Gastroesophageal sphincter (tissue), 4 donors: ENCODE measurements around the gene AK5. TPM values are rescaled to one million over a fixed set of nuclear protein-coding genes. Genes with fewer than 3 reads are reported as not detected.

ENCODE experiments used
- ATAC-seq: fragments of 150-250 bp; one replicate; pipeline ENCODE4 v1.9.1; 2016; ENCODE audit warnings: mild to moderate bottlenecking, moderate library complexity
- H3K27ac ChIP-seq, 4 donors: fragments of 200-600 bp; sonication (generic) in 3 of 4; 1 replicate in 3 of 4; 2 replicates in 1 of 4; pipeline ENCODE4 v1.5.1; 2016 to 2019
- H3K27me3 ChIP-seq: fragments of 200-600 bp; sonication (generic); one replicate; pipeline ENCODE4 v1.5.1; 2019
- H3K36me3 ChIP-seq, 2 donors: fragments of 200-600 bp; sonication (generic); one replicate each; pipeline ENCODE4 v1.5.1; 2019; ENCODE audit warnings: control low read depth in 1 of 2
- H3K4me1 ChIP-seq, 3 donors: fragments of 200-600 bp; sonication (generic); 1 replicate in 2 of 3; 2 replicates in 1 of 3; pipeline ENCODE4 v1.5.1; 2016 to 2019; ENCODE audit warnings: control low read depth in 2 of 3
- H3K4me3 ChIP-seq, 2 donors: fragments of 200-600 bp; sonication (generic); one replicate each; pipeline ENCODE4 v1.5.1; 2019; ENCODE audit warnings: mild to moderate bottlenecking in 1 of 2, moderate library complexity in 1 of 2
- H3K9me3 ChIP-seq, 3 donors: fragments of 200-600 bp; sonication (generic); one replicate each; pipeline ENCODE4 v1.5.1; 2017 to 2019; ENCODE audit warnings: control low read depth in 2 of 3
- CTCF ChIP-seq, 4 experiments: fragments of 200-600 bp in 2 of 4; fragments of 450-650 bp in 2 of 4; sonication (generic) in 1 of 4; IDR thresholded peaks; one replicate each; pipeline ENCODE4 v1.5.1; 2017 to 2019; ENCODE audit warnings: antibody characterized with exemption in 4 of 4, mild to moderate bottlenecking in 2 of 4, moderate library complexity in 2 of 4
- EP300 ChIP-seq: sonication (generic); formaldehyde crosslinking; IDR thresholded peaks from one replicate; pipeline ENCODE4 v1.6.1; 2017; ENCODE audit warnings: antibody characterized with exemption, mild to moderate bottlenecking
- POLR2A ChIP-seq, 2 donors: fragments of 450-650 bp; IDR thresholded peaks; one replicate each; pipeline ENCODE4 v1.6.1; 2017; ENCODE audit warnings: antibody characterized with exemption in 2 of 2, mild to moderate bottlenecking in 2 of 2, moderate library complexity in 1 of 2
- POLR2AphosphoS5 ChIP-seq: sonication (generic); formaldehyde crosslinking; IDR thresholded peaks from one replicate; pipeline ENCODE4 v1.6.1; 2017; ENCODE audit warnings: antibody characterized with exemption
- WGBS, 2 donors: methylation state at CpG; one replicate each; pipeline ENCODE4 v1.1.5; 2018; ENCODE audit warnings: low coverage in 1 of 2; 5-methylcytosine and 5-hydroxymethylcytosine counted together
- total RNA-seq, 4 donors: library from RNA; depleted of rRNA; stranded (reverse); fragments of >200 nt; gene quantifications; one replicate each; pipeline ENCODE4 v1.1.0, GENCODE V29; 2016

AK5 gene
- total RNA-seq, 4 donors from 2014 or later = 0.67 to 5.3 (median 2.7) TPM

GRCh38 chr1:77532641-77533040, 250.8 kb downstream of the AK5 start:
- 74% methylated on average over 3 of the region's 4 CpGs; no CpG with 5 or more reads in 1 of the 2 donors for WGBS, 2 donors
- no peak for ATAC-seq
- H3K4me1 ChIP-seq = no peaks in the 10 kb centered on the region
- H3K27ac ChIP-seq = no peak overlapping the region
- TF ChIP-seq POLR2A (IDR thresholded peaks at IDR 0.05) (no peak), POLR2AphosphoS5 (no peak), EP300 (no peak), CTCF (IDR thresholded peaks at IDR 0.05) (no peak)
- H3K36me3 ChIP-seq = no peaks in the 10 kb centered on the region
- H3K27me3 ChIP-seq = no peaks in the 10 kb centered on the region
- no peaks in the 10 kb centered on the region for H3K9me3 ChIP-seq
- no peak overlapping the region for H3K4me3 ChIP-seq

- 10 to 25% methylated on average over 5 to 11 of the region's 11 CpGs for WGBS, 2 donors
- Histone ChIP-seq H3K4me1 (no peaks in the 10 kb centered on the region), H3K4me3 (no peak overlapping the region), H3K27ac (no peak overlapping the region), H3K9me3 (no peaks in the 10 kb centered on the region), H3K27me3 (no peaks in the 10 kb centered on the region), H3K36me3 (no peaks in the 10 kb centered on the region)
- TF ChIP-seq EP300 = no peak
- TF ChIP-seq CTCF (IDR thresholded peaks at IDR 0.05) = peak; percentile 70 to 84 (median 74)
- TF ChIP-seq POLR2AphosphoS5 = no peak
- no peak for ATAC-seq
These were observed 252.0 kb downstream of the AK5 start for GRCh38 chr1:77533660-77534305.

GRCh38 chr1:77534456-77534855, 252.6 kb downstream of the AK5 start:
- no peak for ATAC-seq
- Histone ChIP-seq H3K9me3 (no peaks in the 10 kb centered on the region), H3K4me1 (no peaks in the 10 kb centered on the region), H3K27me3 (no peaks in the 10 kb centered on the region), H3K36me3 (no peaks in the 10 kb centered on the region), H3K4me3 (no peak overlapping the region), H3K27ac (no peak overlapping the region)
- WGBS, 2 donors = 81 to 83% methylated on average over 3 to 5 of the region's 5 CpGs
- TF ChIP-seq CTCF (IDR thresholded peaks at IDR 0.05) (no peak), POLR2A (IDR thresholded peaks at IDR 0.05) (no peak), EP300 (no peak), POLR2AphosphoS5 (no peak)

GRCh38 chr1:77536813-77537212, 255.0 kb downstream of the AK5 start:
- Histone ChIP-seq H3K27ac (no peak overlapping the region), H3K9me3 (no peaks in the 10 kb centered on the region), H3K4me1 (no peaks in the 10 kb centered on the region), H3K4me3 (no peak overlapping the region), H3K27me3 (no peaks in the 10 kb centered on the region), H3K36me3 (no peaks in the 10 kb centered on the region)
- ATAC-seq = no peak
- no peak for TF ChIP-seq POLR2AphosphoS5
- TF ChIP-seq EP300 = no peak
- TF ChIP-seq CTCF (IDR thresholded peaks at IDR 0.05) = no peak
- 50 to 69% methylated on average over 1 to 2 of the region's 2 CpGs for WGBS, 2 donors

GRCh38 chr1:77538956-77539518, 257.2 kb downstream of the AK5 start:
- Histone ChIP-seq H3K9me3 (no peaks in the 10 kb centered on the region), H3K27ac (peak overlapping the region in 3 of 4 donors; percentile 28 to 51 (median 40)), H3K27me3 (no peaks in the 10 kb centered on the region), H3K4me3 (no peak overlapping the region), H3K4me1 (no peaks in the 10 kb centered on the region), H3K36me3 (no peaks in the 10 kb centered on the region)
- TF ChIP-seq EP300 (no peak), POLR2AphosphoS5 (no peak), CTCF (IDR thresholded peaks at IDR 0.05) (no peak), POLR2A (IDR thresholded peaks at IDR 0.05) (no peak)
- ATAC-seq = peak; percentile 78
- 51 to 81% methylated on average over 4 to 6 of the region's 7 CpGs for WGBS, 2 donors
